ENCODE measurements around the gene ZNF205.
A peak's percentile ranks its signal among the peaks of the same experiment; 100 is the strongest.

ZNF205 gene

DNA sequence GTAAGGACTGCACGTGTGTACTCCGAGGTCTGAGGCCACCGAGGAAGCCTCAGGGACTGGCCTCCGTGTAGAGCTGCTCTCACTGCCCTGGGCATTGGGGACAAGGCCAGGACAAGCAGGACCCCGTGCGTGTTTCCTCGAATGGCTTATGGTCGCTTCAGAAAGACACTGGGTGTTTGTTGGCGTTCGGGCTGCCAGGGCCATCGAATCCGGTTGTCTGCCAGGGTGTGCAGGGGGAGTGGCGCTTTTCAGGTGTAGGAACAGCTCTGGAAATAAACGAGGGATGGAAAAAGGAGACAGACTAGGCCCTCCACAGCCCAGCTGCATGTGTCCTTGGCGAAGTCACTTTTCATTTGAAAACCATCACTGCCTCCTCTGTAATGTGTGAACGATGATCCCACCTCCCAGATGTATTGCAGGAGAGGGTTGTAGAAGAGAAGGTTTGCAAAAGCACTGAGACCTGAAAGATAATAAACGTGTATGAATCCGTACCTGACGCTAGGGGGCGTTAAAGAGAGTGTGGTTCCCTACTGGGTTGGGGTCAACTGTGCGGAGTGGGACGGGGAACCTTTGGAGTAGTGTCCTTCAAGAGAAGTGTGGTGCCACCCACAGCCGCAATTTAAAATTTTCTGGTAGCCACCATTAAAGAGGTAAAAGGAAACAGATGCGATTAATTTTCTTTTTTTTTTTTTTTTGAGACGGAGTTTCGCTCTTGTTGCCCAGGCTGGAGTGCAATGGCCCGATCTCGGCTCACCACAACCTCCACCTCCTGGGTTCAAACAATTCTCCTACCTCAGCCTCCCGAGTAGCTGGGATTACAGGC, 11.2 kb upstream of the ZNF205 start:
- no peak for DNase-seq (ENCODE audit: low read depth in 3 of 3, low spot score in 1 of 3)

DNA sequence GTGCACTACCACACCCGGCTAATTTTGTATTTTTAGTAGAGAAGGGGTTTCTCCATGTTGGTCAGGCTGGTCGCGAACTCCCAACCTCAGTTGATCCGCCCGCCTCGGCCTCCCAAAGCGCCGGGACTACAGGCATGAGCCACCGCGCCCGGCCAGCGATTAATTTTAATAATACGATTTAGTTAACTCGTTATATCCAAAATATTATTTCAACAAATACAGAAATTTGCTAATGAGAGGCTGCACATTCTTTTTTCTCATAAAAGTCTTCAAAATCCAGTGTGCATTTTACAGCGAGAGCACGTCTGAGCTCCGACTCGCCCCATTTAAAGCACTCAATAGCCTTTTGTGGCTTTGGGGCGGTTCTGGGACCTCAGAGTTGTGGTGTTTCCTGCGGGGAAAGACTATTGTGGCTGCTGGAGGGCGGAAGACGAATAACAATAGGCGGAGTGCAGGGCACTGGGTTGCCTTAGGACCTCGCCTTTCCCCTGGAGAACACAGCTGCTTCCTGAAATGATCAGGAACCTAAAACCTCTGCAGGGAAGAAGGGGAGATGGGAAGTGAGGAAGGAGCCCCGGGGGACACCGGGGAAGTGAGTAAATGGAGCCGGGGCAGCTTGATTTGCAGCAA, 10.4 kb upstream of the ZNF205 start:
- no peak for DNase-seq (ENCODE audit: low read depth in 3 of 3, low spot score in 1 of 3)

DNA sequence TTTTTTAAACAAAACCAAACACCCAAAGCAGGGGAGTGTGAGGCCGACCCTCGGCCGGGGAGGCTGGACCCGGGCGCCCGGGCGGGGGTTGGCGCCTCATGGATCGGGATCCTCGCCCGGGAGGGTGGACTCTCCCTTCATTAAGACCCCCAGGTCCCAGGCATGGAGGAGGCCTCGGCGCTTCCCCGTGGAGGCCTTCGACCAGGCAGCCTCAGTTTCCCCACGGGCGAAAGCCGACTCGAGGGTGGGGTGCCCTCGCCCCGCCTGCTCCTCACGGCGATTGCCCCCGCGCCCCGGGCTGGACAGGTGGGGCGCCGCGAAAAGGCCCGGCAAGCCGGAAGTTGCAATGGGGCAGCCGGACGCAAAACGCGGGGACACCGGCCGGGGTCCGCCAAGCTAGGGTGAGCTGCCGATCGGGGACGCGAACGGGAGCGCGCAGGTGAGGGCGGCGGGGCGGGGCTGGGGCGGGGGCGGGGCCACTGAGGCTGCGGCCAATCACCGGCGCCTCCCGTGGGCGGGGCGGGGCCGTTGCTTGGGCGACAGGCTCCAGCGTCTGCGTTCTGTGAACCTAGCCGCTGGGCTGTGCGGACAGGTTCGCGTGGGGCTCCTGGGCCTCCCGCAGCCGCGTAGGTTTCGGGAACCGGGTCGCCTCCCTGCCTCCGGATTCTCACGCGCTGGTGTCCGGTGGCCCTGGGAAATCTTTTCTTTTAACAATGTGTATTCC, 6.0 kb upstream of the ZNF205 start:
- peak; percentile 73 to 83 (median 77) for DNase-seq (ENCODE audit: low read depth in 3 of 3, low spot score in 1 of 3)

DNA sequence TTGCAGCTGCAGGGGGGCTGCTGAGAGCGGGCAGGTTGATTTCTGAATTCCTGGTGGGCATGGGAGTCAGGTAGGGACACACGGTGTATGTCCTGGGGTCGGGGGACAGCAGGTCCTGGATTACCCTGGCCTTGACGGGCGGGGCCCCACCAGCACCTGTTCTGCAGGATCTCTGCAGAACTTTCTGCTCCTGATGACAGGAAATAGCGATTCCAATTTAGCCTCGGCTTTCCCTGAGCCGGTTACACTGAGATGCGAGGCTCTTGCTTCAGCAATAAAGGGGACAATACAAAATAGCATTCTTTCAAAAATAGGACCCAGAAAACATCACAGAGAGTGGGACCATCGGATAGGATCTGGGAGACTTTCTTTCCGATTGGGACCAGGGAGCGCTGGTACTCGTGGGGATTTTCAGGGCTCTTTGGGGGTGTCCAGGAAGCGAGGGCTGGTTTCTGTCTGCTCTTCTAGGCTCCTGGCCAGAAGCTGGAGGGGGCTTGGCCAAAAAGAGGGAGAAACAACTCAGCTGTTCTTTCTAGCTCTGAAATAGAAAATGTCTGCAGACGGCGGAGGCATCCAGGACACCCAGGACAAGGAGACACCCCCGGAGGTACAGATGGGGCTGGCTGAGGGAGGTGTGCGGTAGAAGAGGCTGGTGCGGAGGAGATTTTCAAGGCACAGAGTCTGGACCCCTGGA, 642 bp downstream of the ZNF205 start:
- no peak for DNase-seq (ENCODE audit: low read depth in 3 of 3, low spot score in 1 of 3)

DNA sequence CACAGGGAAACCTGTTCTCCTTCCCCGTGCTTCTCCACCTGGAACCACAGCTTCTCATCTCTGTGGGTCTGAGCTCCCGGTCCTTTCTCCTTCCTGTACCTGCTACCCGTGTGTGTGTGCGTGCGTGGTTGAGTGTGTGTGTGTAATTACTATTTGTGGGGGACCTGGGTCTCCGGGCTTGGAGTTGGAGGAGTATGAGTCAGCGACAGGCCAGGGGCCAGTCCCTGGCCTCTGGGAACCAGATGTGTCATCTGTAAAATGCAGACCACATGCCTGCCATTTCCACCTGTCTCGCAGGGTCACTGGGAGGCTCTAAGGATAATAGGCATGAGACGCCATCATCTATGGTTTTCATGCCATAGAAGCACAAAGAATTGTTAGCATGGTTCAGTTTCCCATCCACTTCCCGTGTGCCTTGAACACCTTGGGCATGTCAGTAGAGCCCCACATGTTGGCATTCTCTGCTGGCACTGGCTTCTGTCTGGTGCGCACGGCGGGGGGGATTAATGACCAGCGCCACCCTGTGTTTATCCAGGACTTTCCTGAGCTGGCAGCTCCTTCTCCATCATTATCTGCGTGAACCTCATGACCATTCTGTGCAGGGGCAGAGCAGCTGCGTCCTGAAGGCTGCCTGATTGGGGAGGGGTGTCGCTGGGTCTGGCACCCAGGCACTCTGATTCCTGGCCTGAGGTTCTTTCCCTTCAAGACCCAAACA, 1.5 kb downstream of the ZNF205 start:
- DNase-seq (ENCODE audit: low read depth in 3 of 3, low spot score in 1 of 3), result no peak

DNA sequence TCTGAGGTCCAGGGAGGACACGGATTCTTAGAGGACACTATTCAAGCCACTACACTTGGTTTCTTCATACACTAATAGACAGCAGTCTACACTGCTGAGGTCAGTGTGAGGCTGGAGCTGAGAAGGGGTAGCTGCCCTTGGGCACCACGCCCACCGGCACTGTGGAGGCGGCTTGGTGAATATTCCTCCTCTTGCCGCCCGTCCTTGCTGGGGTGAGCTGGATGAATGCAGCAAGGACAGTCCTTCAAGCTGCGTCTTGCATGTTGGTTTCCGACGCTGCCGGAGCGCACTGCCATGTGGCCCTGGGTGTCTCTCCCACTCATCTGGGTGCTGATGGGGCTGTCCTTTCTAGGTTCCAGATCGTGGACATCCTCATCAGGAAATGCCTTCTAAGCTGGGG, 2.6 kb downstream of the ZNF205 start:
- DNase-seq (ENCODE audit: low read depth in 3 of 3, low spot score in 1 of 3), result no peak

DNA sequence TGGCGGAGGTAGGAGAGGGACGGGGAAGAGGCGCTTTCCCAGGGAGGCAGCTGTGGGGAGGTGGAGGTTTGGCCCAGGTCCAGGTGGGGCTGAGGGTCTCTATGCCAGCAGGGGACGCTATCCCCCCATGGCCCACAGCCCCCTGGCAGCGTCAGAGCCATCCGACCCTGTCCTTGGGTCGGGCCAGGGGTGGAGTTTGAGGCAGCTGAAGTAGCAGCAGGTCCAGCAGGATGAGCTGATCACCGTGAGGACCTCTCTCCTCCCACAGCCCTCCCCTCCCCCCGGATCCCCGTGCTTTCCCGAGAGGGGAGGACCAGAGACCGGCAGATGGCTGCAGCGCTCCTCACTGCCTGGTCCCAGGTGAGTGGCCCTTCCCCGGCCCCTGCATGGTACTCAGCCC, 3.2 kb downstream of the ZNF205 start:
- no peak for DNase-seq (ENCODE audit: low read depth in 3 of 3, low spot score in 1 of 3)

DNA sequence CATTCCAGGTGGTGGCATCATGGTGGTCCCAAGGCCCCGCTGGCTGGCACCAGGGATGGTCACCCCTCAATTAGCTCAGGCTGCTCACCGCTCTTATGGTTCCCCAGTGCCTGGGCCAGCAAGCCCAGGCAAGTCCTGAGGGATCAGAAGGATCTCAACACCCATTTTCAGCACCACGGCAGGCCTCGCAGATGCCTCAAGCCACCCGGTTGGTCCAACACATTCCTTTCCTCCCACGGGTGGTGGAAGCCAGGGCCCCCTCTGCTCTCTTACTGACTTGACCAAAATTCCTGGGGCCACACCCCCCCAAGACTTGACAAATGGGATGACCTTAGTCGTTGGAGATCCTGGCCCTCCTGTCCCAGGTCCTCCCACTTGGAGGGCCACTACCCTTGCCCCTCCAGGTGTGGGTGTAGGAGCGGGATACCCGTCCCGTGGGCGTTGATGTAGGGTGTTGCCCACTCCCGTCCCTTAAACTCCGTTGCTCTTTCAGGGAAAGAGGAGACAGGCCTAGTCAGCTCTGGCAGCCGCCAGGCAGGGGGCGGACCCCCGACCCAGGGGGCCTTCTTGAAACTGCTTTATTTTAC, 5.9 kb downstream of the ZNF205 start:
- DNase-seq (ENCODE audit: low read depth in 3 of 3, low spot score in 1 of 3), result no peak

DNA sequence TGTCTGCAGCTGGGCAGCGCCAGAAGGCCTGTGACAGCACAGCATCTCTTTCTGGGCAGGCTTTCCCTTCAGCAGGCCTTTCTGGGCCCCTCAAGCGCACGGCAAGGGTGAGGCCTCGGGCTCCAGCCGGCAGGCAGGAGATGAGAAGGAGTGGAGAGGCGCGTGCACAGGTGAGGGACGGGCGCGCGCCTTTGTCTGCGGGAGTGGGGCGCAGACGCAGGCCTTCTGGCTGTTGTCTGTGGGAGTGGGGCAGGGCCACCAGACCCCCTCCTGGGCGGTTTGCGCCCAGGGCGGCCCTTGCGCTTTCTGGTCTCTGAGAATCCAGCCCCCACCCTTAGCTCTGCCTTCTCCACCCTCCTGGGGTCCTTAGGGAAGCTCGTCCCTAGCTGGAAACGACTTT, 6.5 kb downstream of the ZNF205 start:
- no peak for DNase-seq (ENCODE audit: low read depth in 3 of 3, low spot score in 1 of 3)

DNA sequence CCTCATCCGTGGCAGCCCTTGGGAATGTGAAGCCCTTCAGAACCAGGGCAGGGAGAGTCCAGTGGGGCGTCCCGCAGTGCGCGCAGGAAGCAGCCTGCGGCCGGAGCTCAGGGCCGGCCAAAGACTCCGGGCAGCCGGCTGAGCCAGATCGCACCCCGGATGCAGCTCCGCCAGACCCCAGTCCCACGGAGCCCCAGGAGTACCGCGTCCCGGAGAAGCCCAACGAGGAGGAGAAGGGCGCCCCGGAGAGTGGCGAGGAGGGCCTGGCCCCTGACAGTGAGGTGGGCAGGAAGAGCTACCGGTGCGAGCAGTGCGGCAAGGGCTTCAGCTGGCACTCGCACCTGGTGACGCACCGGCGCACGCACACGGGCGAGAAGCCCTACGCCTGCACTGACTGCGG, 6.9 kb downstream of the ZNF205 start:
- DNase-seq (ENCODE audit: low read depth in 3 of 3, low spot score in 1 of 3), result no peak

DNA sequence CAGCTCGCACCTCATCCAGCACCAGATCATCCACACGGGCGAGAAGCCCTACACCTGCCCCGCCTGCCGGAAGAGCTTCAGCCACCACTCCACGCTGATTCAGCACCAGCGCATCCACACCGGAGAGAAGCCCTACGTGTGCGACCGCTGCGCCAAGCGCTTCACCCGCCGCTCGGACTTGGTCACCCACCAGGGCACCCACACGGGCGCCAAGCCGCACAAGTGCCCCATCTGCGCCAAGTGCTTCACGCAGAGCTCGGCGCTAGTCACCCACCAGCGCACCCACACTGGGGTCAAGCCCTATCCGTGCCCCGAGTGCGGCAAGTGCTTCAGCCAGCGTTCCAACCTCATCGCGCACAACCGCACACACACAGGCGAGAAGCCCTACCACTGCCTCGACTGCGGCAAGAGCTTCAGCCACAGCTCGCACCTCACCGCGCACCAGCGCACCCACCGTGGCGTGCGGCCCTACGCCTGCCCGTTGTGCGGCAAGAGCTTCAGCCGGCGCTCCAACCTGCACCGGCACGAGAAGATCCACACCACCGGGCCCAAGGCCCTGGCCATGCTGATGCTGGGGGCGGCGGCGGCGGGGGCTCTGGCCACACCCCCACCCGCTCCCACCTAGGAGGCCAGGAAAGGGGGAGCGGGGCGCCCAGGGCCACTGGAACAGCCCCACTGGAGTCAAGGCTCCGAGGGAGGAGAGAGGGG, 7.5 kb downstream of the ZNF205 start:
- DNase-seq (ENCODE audit: low read depth in 3 of 3, low spot score in 1 of 3), result no peak

DNA sequence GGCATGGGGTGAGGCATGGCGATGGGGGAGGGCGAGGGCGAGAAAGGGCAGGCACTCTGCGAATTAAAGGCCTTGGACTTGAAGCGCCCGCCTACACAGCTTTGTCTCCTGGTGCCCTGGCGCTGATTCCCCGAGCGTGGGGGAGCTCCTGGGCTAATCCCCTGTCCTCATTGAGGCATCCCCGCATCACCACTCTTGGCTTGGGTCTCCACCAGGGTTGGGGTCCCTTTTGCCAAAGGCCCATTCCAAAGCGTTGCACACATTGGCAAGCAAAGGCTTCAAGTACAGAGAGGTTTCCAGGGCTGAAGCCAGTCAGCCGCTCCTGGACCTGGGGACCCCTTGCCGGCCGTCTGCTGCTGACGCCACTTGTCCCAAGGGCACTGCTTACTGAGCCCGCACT, 8.0 kb downstream of the ZNF205 start:
- DNase-seq (ENCODE audit: low read depth in 3 of 3, low spot score in 1 of 3), result no peak

DNA sequence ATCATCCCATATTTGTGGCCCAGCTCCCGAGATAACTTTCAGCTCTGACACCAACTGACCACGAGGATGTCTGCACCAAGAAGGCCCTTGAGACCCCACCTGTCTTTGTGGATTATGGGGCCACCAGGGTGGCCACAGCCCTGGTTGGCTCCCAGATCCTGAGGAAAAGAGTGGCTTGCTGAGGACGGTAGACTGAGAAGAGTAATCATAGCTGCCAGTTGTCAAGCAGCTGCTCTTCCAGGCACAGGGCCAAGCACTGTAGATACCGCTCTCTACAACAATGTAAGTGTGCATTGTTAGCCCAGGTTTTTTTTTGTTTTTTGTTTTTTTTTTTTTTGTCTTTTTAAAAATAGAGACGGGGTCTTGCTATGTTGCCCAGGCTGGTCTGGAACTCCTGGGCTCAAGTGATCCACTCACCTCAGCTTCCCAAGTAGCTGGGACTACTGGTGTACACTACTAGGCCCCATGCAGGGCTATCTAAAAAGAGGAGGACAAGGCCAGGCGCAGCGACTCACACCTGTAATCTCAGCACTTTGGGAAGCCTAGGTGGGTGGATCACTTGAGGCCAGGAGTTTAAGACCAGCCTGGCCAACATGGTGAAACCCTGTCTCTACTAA, 9.6 kb downstream of the ZNF205 start:
- no peak for DNase-seq (ENCODE audit: low read depth in 3 of 3, low spot score in 1 of 3)

DNA sequence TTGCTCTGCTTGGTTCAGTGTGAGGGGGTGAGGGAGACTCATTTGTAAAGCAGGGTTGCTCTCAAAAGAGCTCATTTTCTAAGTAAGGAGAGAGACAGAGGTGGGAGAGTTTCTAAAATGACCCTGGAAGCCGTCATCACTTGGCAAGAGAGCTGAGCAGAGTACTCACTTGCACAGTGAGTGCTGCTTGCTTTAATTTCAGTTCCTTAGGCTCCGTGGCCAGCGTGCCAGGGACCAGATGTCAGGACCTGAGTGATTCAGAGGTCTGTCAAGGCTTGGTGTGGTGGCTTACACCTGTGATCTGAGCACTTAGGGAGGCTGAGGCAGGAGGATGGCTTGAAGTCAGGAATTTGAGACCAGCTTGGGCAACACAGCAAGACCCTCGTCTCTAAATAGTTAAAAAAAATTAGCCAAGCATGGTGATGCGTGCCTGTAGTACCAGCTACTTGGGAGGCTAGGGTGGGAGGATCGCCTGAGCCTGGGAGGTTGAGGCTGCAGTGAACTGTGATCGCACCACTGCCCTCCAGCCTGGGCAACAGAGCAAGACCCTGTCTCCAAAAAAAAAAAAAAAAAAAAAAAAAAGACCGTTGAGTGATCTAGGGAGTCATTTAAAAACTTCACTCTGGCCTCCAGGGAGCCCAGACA, 10.7 kb downstream of the ZNF205 start:
- DNase-seq (ENCODE audit: low read depth in 3 of 3, low spot score in 1 of 3), result no peak

DNA sequence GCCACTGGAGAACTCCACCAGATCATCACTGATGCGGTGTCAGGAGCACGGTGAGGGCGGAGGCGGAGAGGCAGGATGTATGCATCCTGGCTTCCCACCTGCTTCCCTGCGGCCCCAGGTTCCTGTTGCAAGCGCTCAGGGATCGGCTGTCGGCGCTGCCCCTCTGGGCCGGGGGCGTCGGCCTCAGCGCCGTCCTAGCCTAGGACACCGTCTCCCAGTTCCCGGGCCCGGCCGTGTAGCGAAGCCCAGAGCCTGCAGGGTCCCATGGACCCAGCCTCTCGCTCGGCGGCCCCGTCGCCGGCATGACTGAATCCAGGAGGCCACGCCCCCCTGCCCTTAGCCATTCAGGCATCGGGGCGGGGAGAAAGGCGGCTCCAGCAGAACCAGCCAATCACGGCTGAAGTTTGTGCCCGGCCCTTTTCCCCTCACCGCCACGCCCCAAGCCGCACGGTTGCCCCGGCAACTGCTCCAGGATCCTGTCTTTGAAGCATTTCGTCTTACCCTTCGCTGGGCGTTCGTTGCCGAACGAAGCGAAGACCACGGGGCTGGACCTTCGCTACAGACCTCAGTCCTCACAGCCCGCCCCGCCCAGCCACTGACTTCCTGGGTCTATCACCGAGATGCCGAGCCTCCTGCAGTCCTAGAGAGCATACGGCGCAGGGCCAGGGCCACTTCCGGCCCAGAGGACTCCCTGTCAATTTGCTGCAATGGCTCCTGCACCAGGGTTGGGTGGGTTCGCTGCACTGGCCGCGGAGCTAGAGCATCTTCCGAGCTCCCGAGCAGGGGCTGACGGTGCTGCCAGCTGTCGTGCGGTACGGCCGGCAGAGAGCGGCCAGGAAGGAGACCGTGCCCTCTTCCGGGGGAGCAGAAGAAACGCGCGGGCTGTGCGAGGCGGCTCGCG, 11.8 kb downstream of the ZNF205 start:
- peak; percentile 89 to 93 (median 91) for DNase-seq (ENCODE audit: low read depth in 3 of 3, low spot score in 1 of 3)

DNA sequence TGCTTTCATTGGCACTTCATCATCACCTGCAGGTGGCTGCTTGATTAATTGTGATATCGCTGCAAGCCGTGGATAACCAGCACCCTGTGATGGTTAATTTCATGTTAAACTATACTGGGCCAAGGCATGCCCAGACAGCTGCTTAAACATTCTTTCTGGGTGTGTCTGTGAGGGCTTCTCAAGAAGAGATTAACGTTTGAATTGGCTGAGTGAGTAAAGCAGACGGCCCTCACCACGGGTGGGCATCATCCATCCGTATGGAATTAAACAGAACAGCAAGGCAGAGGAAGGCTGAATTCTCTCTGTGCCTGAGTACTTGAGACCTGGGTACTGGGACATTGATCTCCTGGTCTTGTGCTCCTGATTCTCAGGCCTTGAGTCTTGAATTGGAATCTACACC, 15.4 kb downstream of the ZNF205 start:
- no peak for DNase-seq (ENCODE audit: low read depth in 3 of 3, low spot score in 1 of 3)

DNA sequence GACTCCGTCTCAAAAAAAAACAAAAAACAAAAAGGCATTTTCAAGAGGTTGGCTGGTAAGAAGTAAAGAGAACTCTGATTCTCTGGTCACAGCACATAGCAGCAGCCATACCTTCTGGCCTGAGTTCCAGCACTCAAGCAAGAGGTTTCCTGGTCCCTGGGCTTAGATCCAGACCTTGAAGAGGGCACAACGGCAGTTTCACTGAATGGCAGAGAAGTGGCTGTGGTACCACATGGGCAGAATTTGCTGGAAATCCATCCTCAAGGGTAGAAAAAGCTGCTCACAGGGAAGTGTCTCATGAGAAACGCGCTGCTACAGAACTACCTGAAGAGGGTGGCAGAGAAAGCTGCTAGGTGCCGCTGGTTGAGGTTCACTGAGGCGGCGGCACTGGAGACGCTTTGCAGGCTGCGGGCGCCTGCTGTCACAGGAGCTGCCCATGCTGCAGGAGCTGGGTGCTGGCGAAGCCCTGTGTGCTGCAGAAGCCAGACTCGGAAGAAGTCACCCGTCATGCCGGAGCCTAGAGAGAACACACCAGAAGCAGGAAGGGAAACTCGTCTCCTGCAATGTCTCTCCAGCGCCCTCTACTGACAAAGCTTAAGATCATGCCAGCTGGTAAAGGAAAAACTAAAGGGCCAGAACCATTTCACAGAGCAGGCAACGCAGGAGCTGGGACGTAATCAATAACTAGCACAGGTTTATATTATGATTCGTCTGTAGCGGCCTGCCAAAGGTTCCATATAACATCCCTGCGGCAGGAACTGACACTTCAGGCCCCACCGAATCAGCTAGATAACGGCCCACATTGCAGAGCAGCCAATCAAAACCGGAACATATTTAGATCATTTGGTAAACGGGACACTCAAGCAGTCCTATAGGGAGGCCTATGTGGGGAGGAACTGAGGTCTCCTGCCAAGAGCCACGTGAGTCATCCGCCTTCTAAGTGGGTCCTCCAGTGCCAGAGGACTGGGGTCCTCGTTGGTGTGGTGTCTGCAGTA, 17.0 kb downstream of the ZNF205 start:
- peak; percentile 34 to 70 (median 68) for DNase-seq (ENCODE audit: low read depth in 3 of 3, low spot score in 1 of 3)
